ENCODE results near the gene SPINT1.

The SPINT1 gene, protein sequence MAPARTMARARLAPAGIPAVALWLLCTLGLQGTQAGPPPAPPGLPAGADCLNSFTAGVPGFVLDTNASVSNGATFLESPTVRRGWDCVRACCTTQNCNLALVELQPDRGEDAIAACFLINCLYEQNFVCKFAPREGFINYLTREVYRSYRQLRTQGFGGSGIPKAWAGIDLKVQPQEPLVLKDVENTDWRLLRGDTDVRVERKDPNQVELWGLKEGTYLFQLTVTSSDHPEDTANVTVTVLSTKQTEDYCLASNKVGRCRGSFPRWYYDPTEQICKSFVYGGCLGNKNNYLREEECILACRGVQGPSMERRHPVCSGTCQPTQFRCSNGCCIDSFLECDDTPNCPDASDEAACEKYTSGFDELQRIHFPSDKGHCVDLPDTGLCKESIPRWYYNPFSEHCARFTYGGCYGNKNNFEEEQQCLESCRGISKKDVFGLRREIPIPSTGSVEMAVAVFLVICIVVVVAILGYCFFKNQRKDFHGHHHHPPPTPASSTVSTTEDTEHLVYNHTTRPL

DNA sequence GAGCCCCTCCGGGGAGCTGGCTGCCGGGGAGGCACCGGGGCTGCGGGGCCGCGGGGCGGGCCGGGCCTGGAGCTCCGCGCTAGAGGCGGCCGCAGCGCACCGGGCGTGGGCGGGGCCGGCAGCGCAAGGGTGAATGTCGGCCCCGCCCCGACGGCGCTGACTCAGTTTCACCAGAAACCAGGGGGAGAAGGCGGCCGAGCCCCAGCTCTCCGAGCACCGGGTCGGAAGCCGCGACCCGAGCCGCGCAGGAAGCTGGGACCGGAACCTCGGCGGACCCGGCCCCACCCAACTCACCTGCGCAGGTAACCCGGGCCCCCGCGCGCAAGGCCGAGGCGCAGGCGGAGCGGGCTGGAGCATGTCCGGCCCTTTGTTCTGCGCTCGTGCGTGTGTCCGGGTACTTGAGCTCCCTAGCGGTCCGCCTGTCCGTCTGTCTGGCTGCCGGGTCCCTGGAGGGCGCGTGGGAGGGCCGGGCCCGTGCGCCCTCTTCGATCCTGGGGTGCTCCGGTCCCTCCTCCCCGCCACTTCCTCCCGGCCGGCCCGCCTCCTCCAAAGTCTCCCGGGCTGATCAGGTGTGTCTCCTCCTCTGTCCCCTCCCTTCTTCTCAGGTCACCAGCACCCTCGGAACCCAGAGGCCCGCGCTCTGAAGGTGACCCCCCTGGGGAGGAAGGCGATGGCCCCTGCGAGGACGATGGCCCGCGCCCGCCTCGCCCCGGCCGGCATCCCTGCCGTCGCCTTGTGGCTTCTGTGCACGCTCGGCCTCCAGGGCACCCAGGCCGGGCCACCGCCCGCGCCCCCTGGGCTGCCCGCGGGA lies at the start of gene SPINT1:
Gene SPINT1, plus strand, starts transcription at position 164 of the 811 bp plus-strand sequence. Its CDS starts 507 bp downstream, at position 671.
- DNase-seq = peak; percentile 78 to 88

DNA sequence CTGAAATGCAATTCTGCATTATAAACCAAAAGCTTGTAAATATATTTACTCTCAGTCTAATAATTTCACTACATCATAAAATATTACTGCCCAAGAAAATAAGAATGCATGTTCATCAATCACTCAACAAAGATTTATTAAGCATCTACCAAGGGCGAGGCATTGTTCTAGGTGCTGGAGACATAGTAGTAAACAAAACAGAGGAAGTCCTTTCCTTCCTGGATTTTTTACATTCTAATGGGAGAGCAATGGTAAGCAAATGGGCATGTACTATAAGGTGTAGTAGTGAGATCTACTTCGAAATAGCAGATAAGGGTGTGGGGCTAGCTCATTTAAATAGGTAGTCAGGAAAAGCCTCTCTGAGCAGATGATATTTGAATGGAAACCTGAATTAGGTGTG lies 47.8 kb upstream of the SPINT1 start:
- no peak for DNase-seq

DNA sequence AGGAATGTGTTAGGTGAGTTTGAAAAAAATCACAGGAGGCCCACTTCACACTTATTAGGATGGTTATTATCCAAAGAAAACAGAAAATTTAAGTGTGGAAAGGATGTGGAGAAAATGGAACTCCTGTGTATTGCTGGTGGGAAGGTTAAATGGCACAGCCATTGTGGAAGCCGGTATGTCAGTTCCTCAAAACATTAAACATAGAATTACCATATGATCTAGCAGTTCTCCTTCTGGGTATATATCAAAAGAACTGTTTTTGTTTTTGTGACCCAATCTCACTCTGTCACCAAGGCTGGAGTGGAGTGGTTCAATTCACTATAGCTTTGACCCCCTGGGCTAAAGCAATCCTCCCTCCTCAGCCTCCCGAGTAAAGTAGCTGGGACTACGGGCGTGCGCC lies 47.3 kb upstream of the SPINT1 start:
- DNase-seq = no peak

DNA sequence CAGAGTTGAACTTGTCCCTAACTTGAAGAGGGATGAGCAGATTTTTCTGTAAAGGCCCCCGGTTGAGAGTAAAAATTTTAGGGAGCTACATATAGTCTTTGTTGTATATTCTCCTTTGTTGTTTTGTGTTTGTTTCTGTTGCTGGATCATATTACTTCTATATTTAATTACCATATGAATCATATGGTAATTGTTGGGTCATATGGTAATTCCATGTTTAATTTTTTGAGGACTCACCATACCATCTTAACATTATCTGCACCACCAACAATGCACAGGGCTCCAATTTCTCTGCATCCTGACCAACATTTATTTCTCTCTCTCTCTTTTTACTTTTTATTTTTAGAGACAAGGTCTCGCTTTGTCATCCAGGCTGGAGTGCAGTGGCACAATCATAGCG lies 44.3 kb upstream of the SPINT1 start:
- no peak for DNase-seq

DNA sequence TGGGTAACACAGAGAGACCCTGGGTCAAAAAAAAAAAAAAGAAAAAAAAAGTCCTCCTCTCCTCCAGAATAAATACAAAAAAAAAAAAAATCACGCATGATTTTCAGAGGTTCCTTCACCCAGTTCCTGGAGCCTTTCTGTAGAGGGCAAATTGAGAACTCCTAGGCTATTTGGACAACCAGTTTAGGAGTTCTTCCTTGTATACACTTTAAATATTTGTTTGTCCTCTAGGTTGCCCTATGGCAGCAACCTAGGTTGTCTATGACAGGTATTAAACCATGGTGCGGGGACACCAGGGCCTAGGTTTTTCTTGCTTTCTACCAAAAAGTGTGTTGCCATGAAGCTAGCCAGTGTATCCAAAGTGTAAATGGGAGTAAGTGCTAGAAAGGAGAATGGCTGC lies 40.8 kb upstream of the SPINT1 start:
- DNase-seq = no peak

DNA sequence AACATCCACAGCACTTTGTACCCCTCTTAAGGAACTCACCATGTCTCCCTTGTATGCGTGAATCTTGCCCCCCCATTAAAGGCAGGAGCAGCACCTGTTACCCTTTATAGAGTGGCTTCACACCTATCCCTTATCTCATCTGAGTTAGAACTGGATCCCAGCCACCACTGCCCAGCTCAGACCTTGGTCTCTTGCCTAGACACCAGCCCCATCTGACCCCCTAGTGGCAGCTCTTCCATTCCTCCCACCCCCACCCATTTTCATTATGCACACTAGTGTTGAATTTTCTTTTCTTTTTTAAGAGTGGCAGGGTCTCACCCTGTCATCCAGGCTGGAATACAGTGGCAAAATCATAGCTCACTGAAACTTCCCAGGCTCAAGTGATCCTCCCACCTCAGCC lies 40.2 kb upstream of the SPINT1 start:
- DNase-seq = no peak

DNA sequence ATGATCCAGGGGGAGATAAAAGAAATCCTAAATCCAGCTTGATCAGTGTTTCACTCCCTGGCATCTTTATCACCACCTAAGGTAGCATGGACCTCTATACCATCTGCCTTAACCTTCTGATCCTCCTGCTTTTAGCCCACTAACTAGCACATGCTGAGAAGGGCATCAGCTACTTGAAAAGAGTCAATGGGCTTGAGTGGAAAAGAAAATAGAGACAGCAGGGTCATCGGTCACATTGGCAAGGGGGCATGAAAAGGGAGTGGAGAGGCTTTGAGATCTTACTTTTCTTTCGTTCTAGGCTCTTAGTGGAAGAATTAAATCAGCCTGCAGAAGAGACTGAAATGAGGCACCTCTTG lies 37.2 kb upstream of the SPINT1 start:
- DNase-seq = no peak

DNA sequence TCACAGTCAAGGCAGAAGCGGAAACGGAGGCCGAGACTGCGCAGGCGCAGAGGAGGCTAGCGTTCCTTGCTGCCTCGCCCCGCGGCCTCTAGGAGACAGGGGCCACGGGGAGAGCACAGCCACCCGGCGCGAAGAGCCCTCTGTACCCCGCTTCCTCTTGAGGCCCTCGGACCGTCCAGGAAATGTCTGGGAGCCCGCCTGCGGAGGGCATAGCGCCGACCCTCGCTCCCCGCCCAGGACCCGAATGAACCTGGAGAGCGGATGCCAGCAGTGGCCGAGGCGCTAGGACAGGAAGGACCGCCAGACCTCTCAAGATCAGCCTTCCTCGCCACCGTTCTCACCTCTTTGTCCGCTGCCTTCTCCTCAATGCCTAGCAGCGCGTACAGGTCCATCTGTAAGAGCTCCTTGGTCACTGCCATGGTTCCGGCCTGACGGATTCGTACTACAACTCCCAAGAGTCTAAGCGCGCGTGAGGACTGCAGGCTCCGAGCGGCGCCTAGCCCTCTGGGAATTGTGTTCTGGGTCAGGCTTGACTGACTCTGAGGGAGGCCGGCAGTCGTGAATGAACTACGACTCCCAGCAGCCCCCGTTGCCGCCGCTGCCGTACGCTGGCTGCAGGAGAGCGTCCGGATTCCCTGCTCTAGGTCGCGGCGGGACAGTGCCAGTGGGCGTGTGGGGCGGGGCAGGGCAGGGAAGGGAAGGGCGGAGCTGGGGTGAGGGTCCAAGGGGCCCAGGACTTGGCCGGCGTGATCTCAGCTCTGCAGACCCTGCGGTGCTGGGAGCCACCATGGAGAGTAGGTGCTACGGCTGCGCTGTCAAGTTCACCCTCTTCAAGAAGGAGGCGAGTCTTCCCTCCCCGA lies 36.6 kb upstream of the SPINT1 start, which contains the start of the genes DNAJC17 and ZFYVE19:
Gene DNAJC17, minus strand, starts transcription at position 446 of the 860 bp plus-strand sequence. Its CDS starts 27 bp downstream, at position 419.
Gene ZFYVE19, plus strand, starts transcription at position 62 of the 860 bp plus-strand sequence. Its CDS starts 501 bp downstream, at position 563.
- peak; percentile 95 to 96 for DNase-seq

DNA sequence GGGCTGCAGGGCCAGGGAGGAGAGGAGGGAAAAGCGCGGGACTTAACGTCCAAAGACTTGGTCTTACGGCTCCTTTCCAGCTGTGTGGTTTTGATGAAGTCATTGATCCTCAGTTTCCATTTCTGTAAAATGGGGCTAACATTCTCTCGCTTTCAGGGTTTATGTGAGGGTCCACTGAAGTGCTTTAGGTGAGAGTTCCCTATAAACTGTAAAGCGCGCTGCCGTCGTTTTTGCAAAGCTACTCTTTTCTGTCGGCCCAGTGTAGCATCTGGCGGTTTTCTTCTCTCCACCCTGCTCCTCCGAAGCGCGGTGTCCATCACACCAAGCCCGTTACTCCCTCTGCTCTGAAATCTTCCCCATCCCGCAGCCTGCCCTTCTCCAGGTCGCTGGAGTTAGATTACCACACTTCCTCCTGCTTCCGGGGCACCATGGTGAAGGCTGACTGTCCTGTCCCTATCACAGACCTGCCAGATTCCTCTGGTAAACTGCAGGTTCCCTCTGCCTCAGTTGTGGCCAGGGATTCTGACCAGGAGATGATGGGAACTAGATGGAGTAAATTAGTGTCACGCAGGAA lies 35.9 kb upstream of the SPINT1 start:
- no peak for DNase-seq

DNA sequence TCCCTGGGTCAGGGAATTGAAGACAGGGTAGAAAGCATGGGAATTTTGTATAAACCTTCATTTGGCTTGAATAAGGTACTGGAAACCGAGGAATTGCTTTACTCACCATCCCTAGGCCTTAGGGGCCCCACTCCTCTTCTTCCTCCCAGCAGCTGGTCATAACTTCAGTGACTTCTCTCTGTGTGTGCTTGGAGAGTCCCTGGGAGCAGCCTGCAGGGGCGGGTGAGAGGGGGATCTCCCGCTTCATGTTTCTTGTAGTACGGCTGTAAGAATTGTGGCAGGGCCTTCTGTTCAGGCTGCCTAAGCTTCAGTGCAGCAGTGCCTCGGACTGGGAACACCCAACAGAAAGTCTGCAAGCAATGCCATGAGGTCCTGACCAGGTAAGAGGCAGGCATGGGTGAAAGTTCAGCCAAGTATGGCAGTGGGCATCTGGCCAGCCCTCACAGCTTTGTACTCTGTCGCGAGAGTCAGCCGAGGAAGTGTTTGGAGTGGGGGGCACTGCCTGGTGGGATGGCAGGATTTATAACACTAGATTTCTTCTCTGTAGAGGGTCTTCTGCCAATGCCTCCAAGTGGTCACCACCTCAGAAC lies 34.9 kb upstream of the SPINT1 start:
- DNase-seq = no peak

DNA sequence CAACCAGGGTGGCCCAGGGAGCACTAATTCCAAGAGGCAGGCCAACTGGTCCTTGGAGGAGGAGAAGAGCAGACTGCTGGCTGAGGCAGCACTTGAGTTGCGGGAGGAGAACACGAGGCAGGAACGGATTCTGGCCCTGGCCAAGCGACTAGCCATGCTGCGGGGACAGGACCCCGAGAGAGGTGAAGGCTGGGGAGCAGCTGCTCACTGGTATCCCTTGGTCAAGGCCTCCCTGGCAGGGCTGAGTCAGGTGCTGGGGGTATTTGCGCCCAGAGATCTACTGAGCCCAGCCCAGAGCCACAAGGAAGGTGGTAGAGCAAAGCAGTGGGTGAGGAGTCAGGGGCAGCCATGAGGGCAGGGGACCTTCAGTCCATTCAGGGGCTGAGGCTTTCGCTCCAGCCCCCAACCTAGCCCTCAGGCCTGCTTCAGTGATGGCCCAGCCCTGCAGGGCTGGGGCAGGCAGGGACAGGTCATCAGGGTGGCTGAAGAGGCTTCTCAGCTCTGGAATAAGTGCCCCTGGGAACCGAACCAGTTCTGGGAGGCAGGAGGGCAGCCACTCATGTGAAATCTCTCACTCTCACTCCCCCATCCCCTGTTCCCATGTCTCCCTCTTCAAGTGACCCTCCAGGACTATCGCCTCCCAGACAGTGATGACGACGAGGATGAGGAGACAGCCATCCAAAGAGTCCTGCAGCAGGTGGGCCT lies 31.0 kb upstream of the SPINT1 start:
- DNase-seq = no peak

DNA sequence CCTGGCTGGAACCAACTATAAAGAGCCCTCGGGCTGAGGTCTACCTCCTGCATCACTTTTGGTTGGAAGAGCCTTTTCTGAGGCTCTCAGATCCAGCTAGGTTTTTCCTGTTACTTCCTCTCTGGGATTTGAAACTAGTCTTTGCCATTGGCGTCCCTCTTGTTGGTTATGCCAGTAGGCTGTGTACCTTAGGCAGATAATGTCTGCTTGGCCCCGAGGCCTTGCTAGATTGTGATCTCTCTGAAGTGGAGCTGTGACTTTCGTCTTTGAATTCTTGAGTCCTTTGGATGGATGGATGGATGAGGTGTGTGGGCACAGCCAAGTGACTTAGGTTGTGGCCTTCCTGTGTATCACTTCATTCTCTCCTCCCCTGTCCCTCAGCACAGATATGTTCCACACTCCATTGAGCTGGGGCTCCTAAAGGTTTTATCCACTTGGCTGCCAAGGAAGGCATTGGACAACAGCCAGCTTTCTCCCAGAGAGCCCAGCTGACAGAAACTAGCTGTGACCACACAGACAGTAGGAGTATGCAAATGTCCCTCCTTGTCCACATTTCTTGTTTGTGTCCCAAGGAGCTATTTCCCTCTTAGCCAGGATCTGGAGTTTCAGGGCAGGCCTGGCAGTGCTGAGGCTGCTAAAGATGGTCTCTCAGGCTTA lies 28.7 kb upstream of the SPINT1 start:
- no peak for DNase-seq

DNA sequence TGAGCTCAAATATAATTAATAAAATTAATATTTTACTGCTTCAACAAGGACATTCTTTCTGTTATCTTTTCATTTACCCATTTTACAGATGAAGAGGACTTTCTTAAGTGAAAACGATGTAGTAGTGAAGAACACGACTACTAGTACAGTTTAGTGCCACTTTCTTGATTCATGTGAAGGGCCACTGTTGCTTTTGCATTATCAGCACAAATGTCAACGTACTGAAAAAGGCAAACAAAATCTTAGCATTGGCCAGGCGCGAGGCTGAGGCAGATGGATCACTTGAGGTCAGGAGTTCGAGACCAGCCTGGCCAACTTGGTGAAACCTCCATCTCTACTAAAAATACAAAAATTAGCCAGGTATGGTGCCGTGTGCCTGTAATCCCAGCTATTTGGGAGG lies 24.8 kb upstream of the SPINT1 start:
- DNase-seq = no peak

DNA sequence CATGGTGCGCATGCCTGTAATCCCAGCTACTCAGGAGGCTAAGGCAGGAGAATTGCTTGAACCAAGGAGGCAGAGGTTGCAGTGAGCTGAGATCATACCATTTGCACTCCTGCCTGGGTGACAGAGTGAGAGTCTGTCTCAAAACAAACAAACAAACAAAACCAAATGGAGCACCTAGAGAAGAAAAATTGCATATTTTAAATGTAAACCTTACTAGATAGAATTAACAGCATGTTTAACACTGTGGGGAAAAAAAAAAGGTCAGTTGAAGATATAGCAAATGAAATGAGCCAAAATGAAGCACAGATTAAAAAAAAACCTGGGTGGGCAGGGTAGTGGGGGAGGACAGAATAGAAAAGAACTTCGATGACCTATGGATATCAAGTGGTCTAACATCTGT lies 22.7 kb upstream of the SPINT1 start:
- DNase-seq = no peak

DNA sequence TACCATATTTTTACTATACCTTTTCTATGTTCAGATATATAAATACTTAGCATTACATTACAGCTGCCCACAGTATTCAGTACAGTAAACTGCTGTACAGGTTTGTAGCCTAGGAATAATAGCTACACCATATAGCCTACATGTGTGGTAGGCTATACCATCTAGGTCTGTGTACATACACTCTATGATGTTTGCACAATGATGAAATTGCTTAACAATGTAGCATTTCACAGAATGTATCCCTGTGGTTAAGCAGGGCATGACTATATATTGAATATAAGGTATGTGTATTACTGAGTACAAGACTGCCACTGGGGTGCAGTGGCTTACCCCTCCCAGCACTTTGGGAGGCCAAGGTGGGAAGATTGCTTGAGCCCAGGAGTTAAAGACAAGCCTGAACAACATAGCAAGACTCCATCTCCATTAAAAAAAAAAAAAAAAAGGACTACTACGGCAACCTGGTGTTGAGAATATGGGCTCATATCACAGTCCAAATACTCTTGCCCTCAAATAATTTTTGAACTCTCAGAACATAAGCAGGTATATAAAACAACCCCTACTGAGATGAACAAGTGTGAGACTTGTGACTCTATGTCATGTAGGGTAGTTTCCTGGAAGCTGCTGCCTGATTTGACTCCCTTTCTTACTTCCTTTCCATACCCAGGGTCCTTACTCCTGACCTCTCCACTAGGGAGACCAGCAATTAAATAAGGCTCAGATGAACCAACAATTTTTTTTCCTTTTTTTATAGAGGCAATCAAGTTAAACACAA lies 20.1 kb upstream of the SPINT1 start:
- DNase-seq = no peak

DNA sequence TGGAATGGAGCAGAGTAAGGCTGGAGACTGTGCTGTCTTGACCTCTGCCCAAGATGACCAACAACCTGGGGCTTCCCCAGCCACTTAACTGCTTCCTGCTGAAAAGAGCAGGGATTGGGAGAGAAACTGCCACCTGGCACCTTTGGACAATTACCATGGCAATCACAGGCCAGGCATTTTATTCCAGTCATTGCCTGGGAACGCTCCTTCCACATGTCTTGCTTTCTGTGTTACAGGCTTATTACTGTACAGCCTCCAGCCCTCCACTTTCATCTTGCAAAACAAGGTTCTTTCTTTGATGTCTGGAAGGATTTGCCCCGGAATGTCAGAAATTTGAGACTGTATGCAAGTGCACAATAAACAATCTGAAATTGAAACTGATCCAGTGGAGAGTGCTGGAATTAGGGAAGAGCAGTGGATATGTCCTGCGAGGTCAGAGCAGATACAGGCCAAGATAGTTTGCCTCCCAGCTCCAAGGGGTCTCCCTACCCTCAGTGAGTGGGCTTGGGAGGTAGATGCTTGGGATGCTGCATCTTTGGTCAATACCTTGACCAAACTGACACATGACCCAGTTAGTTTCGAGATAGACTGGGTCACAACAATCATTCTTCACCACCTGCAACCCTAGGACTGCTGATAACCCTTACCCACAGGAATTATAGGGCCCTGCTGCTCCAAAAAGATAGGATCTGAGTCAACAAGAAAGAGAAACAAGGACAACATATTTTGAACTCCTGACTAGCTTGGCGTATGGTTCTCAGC lies 18.0 kb upstream of the SPINT1 start:
- no peak for DNase-seq

DNA sequence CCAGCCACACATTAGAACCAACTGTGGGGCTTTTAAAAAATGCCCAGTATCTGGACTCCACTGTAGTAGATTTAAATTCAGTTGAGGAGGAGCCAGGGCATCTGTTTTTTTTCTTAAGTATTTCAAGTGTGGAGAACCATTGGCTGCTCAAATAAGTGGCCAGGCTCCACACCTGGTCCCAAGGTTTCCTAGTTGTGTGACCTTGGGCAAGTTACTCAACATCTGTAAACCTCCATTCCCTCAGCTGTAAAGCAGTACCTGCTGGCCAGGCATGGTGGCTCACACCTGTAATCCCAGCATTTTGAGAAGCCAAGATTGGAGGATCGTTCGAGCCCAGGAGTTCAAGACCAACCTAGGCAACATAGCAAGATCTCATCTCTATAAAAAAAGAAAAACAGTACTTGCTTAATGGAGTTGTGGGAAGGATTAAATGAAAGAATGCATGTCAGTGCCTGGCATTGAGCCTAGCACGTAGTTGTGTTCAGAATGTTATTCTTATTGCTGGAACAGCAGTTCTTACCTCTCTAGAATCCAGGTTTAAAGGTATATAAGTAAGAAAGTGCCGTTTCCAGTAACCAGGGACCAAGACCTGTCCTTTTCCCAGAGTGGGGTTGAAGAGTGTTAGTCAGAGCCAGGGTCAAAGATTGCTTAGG lies 17.3 kb upstream of the SPINT1 start:
- no peak for DNase-seq

DNA sequence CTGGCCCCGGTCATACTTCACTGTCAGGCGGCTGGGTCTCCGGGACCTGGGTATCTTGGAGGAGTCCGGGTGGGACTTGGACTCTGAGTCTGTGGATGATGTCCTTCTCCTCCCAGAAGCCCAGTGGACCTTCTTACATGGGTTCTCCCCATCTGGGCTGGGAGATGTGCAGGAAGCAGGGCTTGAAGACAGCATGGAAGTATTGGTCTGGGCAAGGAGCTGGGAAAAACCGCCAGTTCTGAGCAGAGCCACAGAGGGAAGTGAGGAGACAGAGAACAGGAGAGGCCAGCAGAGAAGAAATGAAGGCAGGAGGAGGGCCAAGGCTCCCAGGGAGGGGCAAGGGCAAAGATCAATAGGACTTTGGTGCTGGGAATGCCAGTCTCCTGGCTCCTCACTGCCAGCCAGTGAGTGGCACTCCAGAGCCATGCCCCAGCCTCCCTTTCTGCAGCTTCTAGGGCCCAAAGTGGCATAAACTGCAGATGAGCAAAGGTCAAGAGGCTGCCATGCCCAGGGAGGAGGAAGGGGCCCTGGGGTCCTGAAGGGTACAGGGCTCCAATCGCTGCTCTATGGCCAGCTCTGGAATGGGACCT lies 15.3 kb upstream of the SPINT1 start, which contains the start of gene PPP1R14D:
Gene PPP1R14D, minus strand, starts transcription at position 262 of the 590 bp plus-strand sequence. Its CDS starts 67 bp downstream, at position 195.
- no peak for DNase-seq

Measured in stimulated activated CD4-positive, alpha-beta T cell treated with anti-CD3 and anti-CD28 coated beads, Interleukin-2, amount 100 ng/mL, for 24 hours (primary cell).